BJ (cell line): Measurements from ENCODE around the gene DGKD. TPM values are rescaled to one million over a fixed set of nuclear protein-coding genes. Genes with fewer than 3 reads are reported as not detected.

Source experiments
- CTCF ChIA-PET: fragments of 350-600 bp; formaldehyde crosslinking; extraction: SDS; loops from one replicate; lab custom pipeline; 2021; ENCODE audit warnings: antibody characterized with exemption, inconsistent platforms; lab: Yijun Ruan, JAX
- POLR2A ChIA-PET: fragments of 300-600 bp; sonication (Branson Sonifier 250); formaldehyde crosslinking; extraction: SDS; loops from one replicate; lab custom pipeline; 2021; ENCODE audit warnings: antibody characterized with exemption; lab: Charles Lee
- DNase-seq: peaks from one replicate; pipeline ENCODE4 v3.0.0-alpha.2; 2011; ENCODE audit warnings: low read depth
- H3K27me3 ChIP-seq: 2 replicates; pipeline ENCODE4 v1.6.0; 2011; ENCODE audit warnings: low read length; ENCODE audit not compliant: control insufficient read depth, insufficient read depth
- H3K36me3 ChIP-seq: 2 replicates; pipeline ENCODE4 v1.5.1; 2011; ENCODE audit warnings: low read length; ENCODE audit not compliant: control insufficient read depth, insufficient read depth
- H3K4me3 ChIP-seq: 2 replicates; pipeline ENCODE4 v1.5.1; 2011; ENCODE audit warnings: low read depth, mild to moderate bottlenecking, control low read depth, low read length
- CTCF ChIP-seq: IDR thresholded peaks from 2 replicates; pipeline ENCODE4 v1.5.1; 2011; ENCODE audit warnings: low read depth, mild to moderate bottlenecking, control low read depth, inconsistent platforms, low read length, moderate library complexity; ENCODE audit not compliant: insufficient read depth
- polyA plus RNA-seq: library from polyadenylated mRNA; depleted of rRNA; stranded (reverse); fragments of >200 nt; gene quantifications from 2 replicates; pipeline ENCODE4 v1.2.3, GENCODE V29; 2011

DGKD gene
- polyA plus RNA-seq, 1 experiment: 8.5 TPM

- H3K27me3 ChIP-seq: no peaks in the 10 kb centered on the region
- TF ChIP-seq CTCF: no peak
- H3K4me3 ChIP-seq: no peak overlapping the region
- CTCF ChIA-PET: no interaction called here
- DNase-seq: no peak
- peaks cover 19% of the 10 kb centered on the region for H3K36me3 ChIP-seq
- POLR2A ChIA-PET: no interaction called here
Observed at GRCh38 chr2:233468741-233469110, 114.4 kb downstream of the DGKD start.

- DNase-seq: no peak
- Histone ChIP-seq H3K27me3 (no peaks in the 10 kb centered on the region), H3K36me3 (peaks cover 13% of the 10 kb centered on the region), H3K4me3 (no peak overlapping the region)
- no peak for TF ChIP-seq CTCF
- ChIA-PET POLR2A (no interaction called here), CTCF (interaction anchor here (1.6 kb wide), 1 partner anchor 22 kb away, joined by 3 read pairs; no protein-coding TSS in a partner anchor)
Observed at GRCh38 chr2:233469261-233470010, 115.1 kb downstream of the DGKD start.

DNA sequence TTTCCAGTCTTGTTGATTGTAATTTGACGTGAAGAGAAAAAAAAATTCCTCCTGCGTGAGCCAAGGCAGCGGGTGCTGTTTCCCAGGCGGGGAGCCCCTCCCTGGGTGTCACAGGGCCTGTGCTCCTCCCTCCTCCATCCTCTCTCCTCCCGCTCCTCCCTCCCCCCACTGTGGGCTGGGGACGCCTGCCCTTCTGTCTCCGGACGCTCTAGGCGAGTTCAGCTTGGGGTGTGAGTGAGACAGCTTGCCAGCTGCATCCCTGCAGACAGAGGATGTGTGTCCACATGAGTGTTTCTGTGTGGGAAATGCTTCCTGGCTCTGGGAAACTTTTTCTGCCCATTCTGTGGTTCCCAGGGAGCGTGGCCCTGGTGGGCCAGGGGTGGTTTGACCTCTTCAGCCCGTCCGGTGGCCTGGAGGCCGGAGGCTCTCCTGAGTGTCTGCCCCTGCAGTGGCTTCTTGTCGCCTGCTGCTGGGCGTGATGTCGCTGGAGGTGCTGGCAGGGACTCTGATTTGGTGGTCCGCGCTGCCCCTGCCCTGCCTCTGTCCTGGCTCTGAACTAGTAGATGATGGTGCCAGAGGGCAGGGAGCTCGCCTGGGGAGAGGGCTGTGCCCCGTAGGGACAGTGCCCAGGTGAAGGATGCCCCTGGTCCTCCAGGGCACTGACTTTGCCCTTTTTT lies 115.9 kb downstream of the DGKD start:
- CTCF ChIA-PET: interaction anchor here (1.6 kb wide), 1 partner anchor 22 kb away, joined by 3 read pairs; no protein-coding TSS in a partner anchor
- no peak for TF ChIP-seq CTCF
- POLR2A ChIA-PET: no interaction called here
- Histone ChIP-seq H3K4me3 (no peak overlapping the region), H3K27me3 (no peaks in the 10 kb centered on the region), H3K36me3 (peaks cover 10% of the 10 kb centered on the region)
- DNase-seq: no peak

DNA sequence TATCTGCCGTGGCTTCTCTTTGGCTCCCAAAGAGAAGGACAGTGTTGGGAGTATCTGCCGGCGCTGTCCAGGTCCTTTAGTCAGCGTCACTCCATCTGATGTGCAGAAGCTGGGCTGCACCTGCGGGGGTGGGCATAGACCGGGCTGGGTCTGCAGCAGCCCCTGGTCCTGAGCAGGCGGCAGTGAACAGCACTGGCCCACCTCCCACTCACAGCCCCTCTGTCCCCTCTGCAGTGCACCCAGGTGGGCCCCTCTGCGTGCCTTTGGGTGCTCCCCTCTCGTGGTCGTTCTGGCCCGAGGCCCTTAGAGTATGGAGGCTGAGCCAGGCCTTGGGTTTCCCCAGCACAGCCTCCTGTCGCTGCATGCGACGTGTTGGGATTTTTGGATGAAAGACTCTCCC lies 116.5 kb downstream of the DGKD start:
- no peak for TF ChIP-seq CTCF
- ChIA-PET POLR2A (no interaction called here), CTCF (interaction anchor here (0.6 to 1.6 kb wide), 4 partner anchors 23 to 952 kb away, joined by 3 to 5 read pairs (median 4); no protein-coding TSS in a partner anchor)
- H3K4me3 ChIP-seq: no peak overlapping the region
- H3K36me3 ChIP-seq: peaks cover 10% of the 10 kb centered on the region
- DNase-seq: no peak
- no peaks in the 10 kb centered on the region for H3K27me3 ChIP-seq

DNA sequence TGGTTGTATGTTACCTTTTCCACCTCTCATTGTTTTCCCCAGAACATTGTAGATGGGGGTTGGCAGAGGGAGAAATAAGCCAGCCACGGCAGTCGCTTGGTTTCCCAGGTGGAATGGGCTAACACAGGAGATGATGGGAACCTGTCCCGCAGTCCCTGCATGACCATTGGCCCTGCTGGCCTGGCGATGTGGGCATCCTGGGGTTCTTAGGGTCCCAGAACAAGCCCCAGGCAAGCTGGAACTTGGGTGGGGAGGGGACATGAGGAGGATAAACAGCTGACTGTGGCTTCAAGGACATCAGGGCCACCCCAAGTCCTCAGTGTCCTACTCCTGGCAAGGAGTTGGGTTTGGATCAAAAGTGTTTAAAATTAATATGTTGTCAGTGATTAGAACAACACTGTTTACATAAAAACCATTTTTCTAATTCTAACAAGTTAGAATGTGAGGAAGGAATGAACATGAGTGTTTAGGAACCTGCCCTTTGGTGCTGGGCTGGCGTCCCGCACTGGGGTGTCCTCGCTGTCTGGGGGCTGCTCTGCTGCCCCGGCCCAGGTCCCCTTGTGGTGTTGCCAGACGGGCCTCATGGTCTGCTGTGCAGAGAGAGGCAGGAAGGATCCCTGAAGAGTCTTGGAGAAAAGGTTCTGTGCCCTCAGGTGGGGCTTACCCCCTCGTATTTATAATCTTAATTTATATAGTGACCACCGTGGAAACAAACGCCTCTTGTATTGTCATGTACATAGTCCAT lies 117.2 kb downstream of the DGKD start:
- Histone ChIP-seq H3K36me3 (peaks cover 13% of the 10 kb centered on the region), H3K27me3 (no peaks in the 10 kb centered on the region), H3K4me3 (no peak overlapping the region)
- POLR2A ChIA-PET: no interaction called here
- no peak for TF ChIP-seq CTCF
- DNase-seq: no peak
- CTCF ChIA-PET: interaction anchor here (0.6 to 1.0 kb wide), 3 partner anchors 28 to 951 kb away, joined by 3 to 5 read pairs (median 4); no protein-coding TSS in a partner anchor
